ENCODE measurements around the gene RIT2.
"Not testable (repeated sequence)": the region's sequence is repeated elsewhere in the genome, so short reads cannot be mapped to it uniquely, and the experiment has no call there.

RIT2 gene

DNA sequence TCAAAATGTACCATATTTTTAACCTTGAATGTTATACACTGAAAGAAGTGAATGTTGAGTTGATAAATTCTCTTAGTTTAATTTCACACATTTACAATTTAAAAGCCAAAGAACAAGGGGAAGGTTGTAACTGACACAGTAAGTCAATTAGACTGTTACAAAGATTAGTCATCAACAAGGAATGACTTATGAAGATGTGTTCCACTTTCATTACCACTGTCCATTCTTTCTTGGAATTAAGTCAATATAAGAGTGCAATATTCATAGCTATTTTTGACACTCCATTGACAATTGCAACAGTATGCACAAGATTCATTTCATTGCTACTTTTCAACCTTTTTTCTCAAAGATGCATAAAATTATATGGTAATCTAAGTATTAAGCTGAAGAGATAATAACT is 291.3 kb downstream of the RIT2 start:
- DNase-seq = no peak

- DNase-seq = no peak
Observed at GRCh38 chr18:42822711-42823110, 292.8 kb downstream of the RIT2 start.

- no peak for DNase-seq
Observed at GRCh38 chr18:42821492-42821891, 294.0 kb downstream of the RIT2 start.

GRCh38 chr18:42814618-42815017 is 300.9 kb downstream of the RIT2 start:
- DNase-seq = no peak

DNA sequence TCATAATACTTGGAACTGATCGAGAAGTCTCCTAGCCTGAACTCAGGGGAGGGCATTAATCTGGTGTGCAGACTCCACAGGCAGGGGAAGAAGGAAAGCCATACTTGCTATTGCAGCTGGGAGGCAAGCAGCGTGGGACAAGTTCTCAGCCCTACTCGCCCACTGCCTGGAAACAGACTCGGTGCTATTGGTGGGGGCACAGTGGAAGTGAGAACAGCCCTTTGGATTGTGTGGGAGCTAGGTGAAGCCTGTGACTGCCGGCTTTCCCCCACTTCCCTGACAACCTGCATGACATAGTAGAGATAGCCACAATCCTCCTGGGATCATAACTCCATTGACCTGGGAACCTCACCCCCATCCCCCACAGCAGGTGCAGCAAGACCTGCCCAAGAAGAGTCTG is 301.3 kb downstream of the RIT2 start:
- no peak for DNase-seq

GRCh38 chr18:42813570-42813969 is 301.9 kb downstream of the RIT2 start:
- DNase-seq = no peak

GRCh38 chr18:42807887-42808286 is 307.6 kb downstream of the RIT2 start:
- no peak for DNase-seq

DNA sequence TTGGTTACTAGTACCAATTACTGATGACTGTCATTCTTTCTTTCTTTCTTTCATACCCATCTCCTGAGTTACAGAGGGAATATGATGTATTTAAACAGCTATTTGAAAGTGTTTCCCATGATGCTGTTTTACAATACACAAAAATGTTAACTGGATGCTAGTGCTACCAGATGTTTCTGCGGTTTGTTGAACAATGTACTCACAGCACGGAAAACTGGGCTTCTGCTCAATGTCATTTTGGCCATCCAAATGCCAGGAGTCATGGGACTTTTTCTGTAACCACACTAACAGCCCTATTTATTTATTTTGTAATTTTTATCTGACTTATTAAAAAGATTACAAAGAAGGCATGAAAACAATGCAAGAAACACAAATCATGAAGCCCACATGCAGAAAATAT is 313.8 kb downstream of the RIT2 start:
- DNase-seq = no peak

- no peak for DNase-seq
Observed at GRCh38 chr18:42798606-42799170, 316.8 kb downstream of the RIT2 start.

- not testable (repeated sequence) for DNase-seq
Observed at GRCh38 chr18:42795213-42795789, 320.2 kb downstream of the RIT2 start.

- DNase-seq = no peak
Observed at GRCh38 chr18:42792731-42793130, 322.8 kb downstream of the RIT2 start.

DNA sequence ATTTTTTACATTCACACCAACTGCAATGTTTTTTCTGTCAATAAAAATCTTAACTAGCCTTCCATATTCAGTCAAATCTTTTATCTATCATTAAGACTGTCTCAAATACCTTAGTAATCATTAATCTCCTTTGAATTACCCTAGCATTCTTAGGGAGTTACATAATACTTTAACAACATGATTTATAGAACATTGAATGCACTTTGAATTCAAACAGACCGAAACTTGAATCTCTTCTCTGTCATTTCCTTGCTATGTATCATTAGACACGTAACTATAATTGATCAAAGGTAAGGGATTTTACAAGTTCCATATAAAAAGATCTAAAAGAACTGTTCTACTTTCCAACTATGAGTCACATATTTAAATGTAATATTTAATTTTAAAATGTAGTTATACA is 330.9 kb downstream of the RIT2 start:
- no peak for DNase-seq

- no peak for DNase-seq
Observed at GRCh38 chr18:42782929-42783328, 332.6 kb downstream of the RIT2 start.

DNA sequence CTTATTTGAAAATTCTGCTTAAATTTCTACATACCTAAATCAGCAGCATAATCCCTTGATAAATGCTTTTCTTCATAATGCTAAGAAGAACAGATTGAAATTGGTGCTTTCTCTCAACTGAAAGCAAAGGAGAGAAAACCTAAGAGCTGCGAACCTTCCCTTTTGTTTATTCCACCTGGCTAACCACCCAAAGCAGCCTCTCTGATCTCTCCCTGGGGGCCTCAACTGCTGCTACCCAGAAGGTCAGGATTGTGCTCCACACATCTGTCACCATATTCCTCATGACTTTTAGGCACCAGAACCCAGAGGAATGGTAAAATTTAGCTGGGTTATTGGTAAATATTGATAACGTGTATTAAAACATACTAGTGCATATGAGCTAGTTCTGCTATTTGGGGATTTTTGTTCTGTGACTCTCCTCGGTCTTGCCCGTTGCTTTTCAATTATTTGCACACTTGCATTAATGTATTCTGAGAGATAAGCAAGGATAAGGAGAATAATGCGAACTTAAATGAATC is 334.1 kb downstream of the RIT2 start:
- DNase-seq = no peak

GRCh38 chr18:42780171-42780570 is 335.3 kb downstream of the RIT2 start:
- no peak for DNase-seq

GRCh38 chr18:42778445-42779042 is 336.9 kb downstream of the RIT2 start:
- no peak for DNase-seq

DNA sequence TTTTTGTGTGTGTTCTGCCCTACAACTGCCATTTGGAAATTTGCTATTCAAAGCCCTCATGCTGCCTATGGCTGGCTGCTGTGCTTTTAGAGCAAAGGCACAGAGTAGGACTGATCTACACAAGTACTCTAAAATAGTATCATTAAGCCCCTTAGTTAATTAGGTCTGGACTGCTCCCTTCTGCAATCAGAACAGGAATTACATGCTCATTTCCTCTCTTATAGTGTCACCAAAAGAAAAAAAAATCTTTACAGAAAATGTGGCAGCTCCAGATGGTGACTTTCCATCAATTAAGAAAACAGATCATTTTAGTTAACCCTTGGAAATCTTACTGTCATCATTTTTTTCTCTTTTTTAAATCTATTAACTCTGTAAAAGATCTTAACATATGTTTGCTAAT is 337.5 kb downstream of the RIT2 start:
- no peak for DNase-seq

DNA sequence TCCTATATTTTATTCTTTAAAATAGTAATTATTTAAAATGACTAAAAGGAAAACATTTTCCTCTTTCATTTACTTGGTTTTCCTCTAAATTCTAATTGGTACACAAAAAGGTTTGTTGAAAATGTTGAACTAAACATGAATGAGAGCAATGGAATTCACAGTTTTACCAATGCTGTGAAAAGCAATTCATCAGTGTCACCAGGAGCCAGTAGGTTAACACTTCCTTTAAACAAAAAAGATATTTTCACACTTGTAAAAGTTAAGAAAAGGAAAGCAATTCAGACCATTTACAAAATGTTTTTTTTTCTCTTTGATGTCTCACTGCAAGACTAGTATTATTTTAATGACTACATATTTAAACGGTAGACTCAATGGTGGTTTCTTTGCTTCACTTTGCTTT is 341.6 kb downstream of the RIT2 start:
- DNase-seq = no peak

DNA sequence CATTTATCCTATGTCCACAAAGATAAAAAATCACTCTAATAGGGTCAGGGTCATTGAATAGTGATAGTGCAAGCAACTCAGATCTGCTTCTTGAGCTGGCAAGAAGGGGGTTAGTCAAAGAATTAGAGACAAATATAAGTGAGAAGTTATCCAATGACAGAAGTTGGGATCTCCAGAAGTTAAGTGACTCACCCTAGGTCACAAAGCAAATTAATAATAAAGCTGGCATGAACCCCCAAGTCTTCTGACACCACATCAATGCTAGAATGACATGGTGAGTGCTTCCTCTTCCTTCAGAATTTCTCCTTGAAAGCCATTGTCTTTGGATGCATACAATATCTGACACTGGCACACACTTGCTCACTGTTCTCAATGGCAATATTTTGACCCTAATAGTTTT is 343.5 kb downstream of the RIT2 start:
- no peak for DNase-seq

DNA sequence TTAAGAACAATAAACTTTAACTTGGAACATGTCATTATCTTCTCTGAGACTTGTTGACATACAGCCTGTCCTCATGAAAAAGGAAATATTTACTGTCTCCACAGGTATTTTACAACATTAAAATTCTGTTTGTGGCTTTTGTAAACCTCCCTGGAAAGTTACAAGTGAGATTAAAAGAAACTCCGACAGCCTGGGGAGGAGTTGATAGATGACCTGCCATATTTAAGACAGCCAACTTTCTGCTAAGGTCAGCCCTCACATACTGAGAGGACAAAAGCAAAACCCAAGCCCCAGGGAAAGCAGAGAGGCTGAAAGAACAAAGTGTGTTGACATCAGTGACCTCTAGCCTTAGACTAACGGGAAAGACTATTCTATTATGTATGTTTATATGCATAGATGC is 350.2 kb downstream of the RIT2 start:
- no peak for DNase-seq

- DNase-seq = no peak
Observed at GRCh38 chr18:42760290-42760689, 355.2 kb downstream of the RIT2 start.

GRCh38 chr18:42758852-42759251 is 356.6 kb downstream of the RIT2 start:
- no peak for DNase-seq

DNA sequence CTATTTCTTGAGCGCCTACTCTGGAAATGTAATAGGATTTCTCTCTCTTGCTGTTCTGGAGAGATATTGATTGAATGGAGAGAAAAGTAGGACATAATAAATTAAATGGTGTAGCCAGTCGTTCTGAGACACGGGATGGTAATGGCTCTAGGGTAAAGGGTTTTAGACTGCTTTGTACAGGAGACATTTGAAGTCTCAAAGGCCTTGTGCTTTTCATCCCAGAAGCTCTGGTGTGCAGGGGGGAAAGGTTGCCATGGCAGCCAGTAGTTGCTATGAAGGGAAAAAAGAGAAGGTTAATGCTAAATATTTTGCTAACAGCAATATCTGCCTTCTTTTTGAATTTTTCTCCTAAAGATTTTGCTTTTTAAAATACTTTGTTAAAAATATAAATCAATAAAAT is 359.3 kb downstream of the RIT2 start:
- no peak for DNase-seq

DNA sequence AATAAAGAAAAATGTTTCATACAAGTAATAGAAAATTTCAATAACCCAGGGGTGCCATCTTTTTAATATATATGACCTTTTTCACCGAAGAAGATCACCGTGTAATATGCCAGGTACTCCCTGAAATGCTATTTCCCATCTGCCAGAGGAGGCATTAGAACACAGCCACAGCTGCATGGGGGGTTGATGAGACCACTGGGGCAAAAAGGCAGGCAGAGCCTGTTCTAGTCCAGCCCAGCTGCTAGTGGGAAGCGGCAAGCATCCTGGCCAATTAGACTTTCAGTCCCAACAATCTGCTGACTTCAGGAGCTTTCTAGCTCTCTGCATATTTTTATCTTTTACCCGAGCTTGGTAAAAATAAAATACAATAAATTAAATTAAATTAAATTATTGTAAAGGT is 362.6 kb downstream of the RIT2 start:
- no peak for DNase-seq

DNA sequence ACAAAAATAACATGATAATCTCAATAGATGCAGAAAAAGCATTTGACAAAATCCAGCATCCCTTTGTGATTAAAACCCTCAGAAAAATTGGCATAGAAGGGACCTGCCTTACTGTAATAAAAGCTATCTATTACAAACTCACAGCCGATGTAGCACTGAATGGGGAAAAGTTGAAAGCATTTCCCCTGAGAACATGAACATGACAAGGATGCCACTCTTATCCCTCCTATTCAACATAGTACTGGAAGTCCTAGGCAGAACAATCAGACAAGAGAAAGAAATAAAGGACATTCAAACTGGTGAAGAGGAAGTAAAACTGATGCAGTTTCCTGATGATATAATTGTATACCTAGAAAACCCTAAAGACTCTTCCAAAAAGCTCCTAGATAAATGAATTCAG is 368.7 kb downstream of the RIT2 start:
- no peak for DNase-seq

Measured in NCI-H774 (cell line).